ENCODE measurements around the gene FAM180B. TPM values are rescaled to one million over a fixed set of nuclear protein-coding genes. Genes with fewer than 3 reads are reported as not detected.

FAM180B gene
- total and polyA plus RNA-seq, 2 of the 13 experiments (the other 11 are each of a cell fraction or from before 2014, with no cell fraction given), result 0.40 to 1.0 TPM

- TF ChIP-seq MTF2 (CRISPR knock-in tag; IDR thresholded peaks at IDR 0.05; ENCODE audit: borderline replicate concordance) (no peak), MAX (IDR thresholded peaks at IDR 0.05) (peak; percentile 83), GLI4 (CRISPR knock-in tag; IDR thresholded peaks at IDR 0.05; ENCODE audit: borderline replicate concordance) (no peak), SPEN (CRISPR knock-in tag; IDR thresholded peaks at IDR 0.05; ENCODE audit: low read depth) (no peak), ZNF496 (CRISPR knock-in tag; IDR thresholded peaks at IDR 0.05; ENCODE audit: insufficient replicate concordance) (no peak), ATF5 (CRISPR knock-in tag; IDR thresholded peaks at IDR 0.05; ENCODE audit: low read depth) (0 out of 2 replicates have a peak, but pooled peaks have one; percentile 35), ZNF83 (CRISPR knock-in tag; IDR thresholded peaks at IDR 0.05; ENCODE audit: borderline replicate concordance) (no peak), MXD3 (CRISPR knock-in tag; IDR thresholded peaks at IDR 0.05) (no peak), ZNF451 (CRISPR knock-in tag; IDR thresholded peaks at IDR 0.05) (no peak), NFKB2 (CRISPR knock-in tag; IDR thresholded peaks at IDR 0.05; ENCODE audit: borderline replicate concordance) (peak; percentile 67; the same call in 1 of the 2 replicates), ZNF891 (CRISPR knock-in tag; IDR thresholded peaks at IDR 0.05) (no peak), TOE1 (CRISPR knock-in tag; IDR thresholded peaks at IDR 0.05) (no peak), ZNF441 (CRISPR knock-in tag; IDR thresholded peaks at IDR 0.05; ENCODE audit: borderline replicate concordance) (no peak), NR3C1 (CRISPR knock-in tag; IDR thresholded peaks at IDR 0.05) (no peak), ZNF138 (CRISPR knock-in tag; IDR thresholded peaks at IDR 0.05; ENCODE audit: low read depth) (peak; percentile 72; the same call in 1 of the 2 replicates), ZSCAN31 (CRISPR knock-in tag; IDR thresholded peaks at IDR 0.05; ENCODE audit: low read depth) (0 out of 2 replicates have a peak, but pooled peaks have one; percentile 38), ZNF556 (CRISPR knock-in tag; IDR thresholded peaks at IDR 0.05; ENCODE audit: borderline replicate concordance) (no peak), IKZF4 (CRISPR knock-in tag; IDR thresholded peaks at IDR 0.05; ENCODE audit: borderline replicate concordance, low read depth, not compliant biosample characterization) (no peak), ZNF274 (CRISPR knock-in tag; IDR thresholded peaks at IDR 0.05) (0 out of 2 replicates have a peak, but pooled peaks have one; percentile 2), AKAP8 (CRISPR knock-in tag; IDR thresholded peaks at IDR 0.05) (no peak), ZNF20 (CRISPR knock-in tag; IDR thresholded peaks at IDR 0.05) (no peak), NONO (IDR thresholded peaks at IDR 0.05) (no peak), NONO (CRISPR knock-in tag; conservative IDR thresholded peaks at IDR 0.05) (no peak), ATF1 (CRISPR knock-in tag; IDR thresholded peaks at IDR 0.05) (no peak), E2F1 (CRISPR knock-in tag; IDR thresholded peaks at IDR 0.05) (no peak), ZNF276 (CRISPR knock-in tag; IDR thresholded peaks at IDR 0.05; ENCODE audit: low read depth) (no peak), ZKSCAN5 (CRISPR knock-in tag; IDR thresholded peaks at IDR 0.05) (no peak), ZNF564 (CRISPR knock-in tag; IDR thresholded peaks at IDR 0.05) (no peak; the same call in 1 of the 2 replicates)
These were observed 1.3 kb downstream of the FAM180B start (continued) for GRCh38 chr11:47587723-47588326.
